Smooth muscle cell (in vitro differentiated cells): ENCODE measurements around the gene ZDHHC14. TPM values are rescaled to one million over a fixed set of nuclear protein-coding genes. Genes with fewer than 3 reads are reported as not detected.

Source experiments
- DNase-seq: peaks from one replicate; lab custom pipeline; 2025; ENCODE audit not compliant: unreplicated experiment; lab: John Stamatoyannopoulos, UW
- H2AFZ ChIP-seq: fragments of 200-600 bp; sonication (generic); 2 replicates; pipeline ENCODE4 v1.6.0; 2016; ENCODE audit warnings: antibody characterized with exemption, low read depth, mild to moderate bottlenecking
- H3F3A ChIP-seq: fragments of 200-600 bp; sonication (generic); 2 replicates; pipeline ENCODE4 v1.6.0; 2017; ENCODE audit warnings: antibody characterized with exemption, low read depth
- H3K27ac ChIP-seq: fragments of 200-600 bp; sonication (generic); 2 replicates; pipeline ENCODE4 v1.5.1; 2016; ENCODE audit warnings: low read depth, mild to moderate bottlenecking
- H3K27me3 ChIP-seq: fragments of 200-600 bp; sonication (generic); 2 replicates; pipeline ENCODE4 v1.6.1; 2016; ENCODE audit warnings: low read depth, mild to moderate bottlenecking
- H3K36me3 ChIP-seq: fragments of 200-600 bp; sonication (generic); 2 replicates; pipeline ENCODE4 v1.5.1; 2016; ENCODE audit warnings: low read depth
- H3K4me1 ChIP-seq: fragments of 200-600 bp; sonication (generic); 2 replicates; pipeline ENCODE4 v1.5.1; 2016; ENCODE audit warnings: low read depth
- H3K4me2 ChIP-seq: fragments of 200-600 bp; sonication (generic); 2 replicates; pipeline ENCODE4 v1.6.0; 2016; ENCODE audit warnings: mild to moderate bottlenecking
- H3K4me3 ChIP-seq: fragments of 200-600 bp; sonication (generic); 2 replicates; pipeline ENCODE4 v1.5.1; 2016; ENCODE audit warnings: mild to moderate bottlenecking
- H3K79me2 ChIP-seq: fragments of 200-600 bp; sonication (generic); 2 replicates; pipeline ENCODE4 v1.6.0; 2016; ENCODE audit warnings: low read depth, mild to moderate bottlenecking
- H3K9ac ChIP-seq: fragments of 200-600 bp; sonication (generic); 2 replicates; pipeline ENCODE4 v1.6.0; 2016; ENCODE audit warnings: low read depth
- H3K9me3 ChIP-seq: fragments of 200-600 bp; sonication (generic); replicated peaks from 2 replicates; pipeline ENCODE4 v1.5.1; 2016; ENCODE audit warnings: low read depth
- H4K20me1 ChIP-seq: fragments of 200-600 bp; sonication (generic); 2 replicates; pipeline ENCODE4 v1.6.0; 2016; ENCODE audit warnings: low read depth
- CTCF ChIP-seq: fragments of 200-600 bp; sonication (generic); IDR thresholded peaks from 2 replicates; pipeline ENCODE4 v1.5.1; 2017; ENCODE audit warnings: borderline replicate concordance, mild to moderate bottlenecking, antibody characterized with exemption; ENCODE audit not compliant: insufficient read depth, poor library complexity, severe bottlenecking
- WGBS: methylation state at CpG from one replicate; pipeline ENCODE4 v1.1.7; 2016; ENCODE audit warnings: low lambda C conversion rate; 5-methylcytosine and 5-hydroxymethylcytosine counted together
- polyA plus RNA-seq: library from polyadenylated mRNA; unstranded; fragments of >200 nt; fragmentation: Nextera tagmentation; extraction: Ambion mirVana; gene quantifications from 2 replicates; pipeline ENCODE4 v1.2.1, GENCODE V29; 2016
- total RNA-seq: library from RNA; depleted of rRNA; stranded (reverse); fragments of >200 nt; gene quantifications from 2 replicates; pipeline ENCODE4 v1.2.3, GENCODE V29; 2014

Gene ZDHHC14
- total and polyA plus RNA-seq, 2 experiments from 2014 or later = 1.3 to 1.6 TPM

- DNase-seq = no peak
These were observed 53.5 kb downstream of the ZDHHC14 start for GRCh38 chr6:157434349-157435033.

GRCh38 chr6:157436219-157436943, 55.4 kb downstream of the ZDHHC14 start:
- no peaks in the 10 kb centered on the region for H3K27me3 ChIP-seq
- no peaks in the 10 kb centered on the region for H3K9me3 ChIP-seq
- no peak for TF ChIP-seq CTCF
- no peak for DNase-seq
- no peaks in the 10 kb centered on the region for H3K4me1 ChIP-seq
- no peak overlapping the region for H3K4me3 ChIP-seq
- H3F3A ChIP-seq = no peaks in the 10 kb centered on the region
- WGBS = 91% methylated on average over 13 of the region's 13 CpGs
- H3K4me2 ChIP-seq = no peak overlapping the region
- no peaks in the 10 kb centered on the region for H3K36me3 ChIP-seq
- H3K9ac ChIP-seq = no peak overlapping the region
- no peak overlapping the region for H3K27ac ChIP-seq
- H2AFZ ChIP-seq = no peak overlapping the region
- H4K20me1 ChIP-seq = no peaks in the 10 kb centered on the region
- no peaks in the 10 kb centered on the region for H3K79me2 ChIP-seq

More at GRCh38 chr6:157434349-157435033, 53.5 kb downstream of the ZDHHC14 start:
- no peaks in the 10 kb centered on the region for H3K4me1 ChIP-seq
- H2AFZ ChIP-seq = no peak overlapping the region
- no peak overlapping the region for H3K4me3 ChIP-seq
- no peaks in the 10 kb centered on the region for H3K9me3 ChIP-seq
- no peaks in the 10 kb centered on the region for H3K27me3 ChIP-seq
- no peaks in the 10 kb centered on the region for H3F3A ChIP-seq
- WGBS = 86% methylated on average over 13 of the region's 13 CpGs
- TF ChIP-seq CTCF = no peak
- H3K79me2 ChIP-seq = no peaks in the 10 kb centered on the region
- no peak overlapping the region for H3K4me2 ChIP-seq
- no peak overlapping the region for H3K9ac ChIP-seq
- H3K36me3 ChIP-seq = no peaks in the 10 kb centered on the region
- H4K20me1 ChIP-seq = no peaks in the 10 kb centered on the region
- H3K27ac ChIP-seq = no peak overlapping the region

GRCh38 chr6:157436944-157437336, 56.0 kb downstream of the ZDHHC14 start:
- no peak overlapping the region for H3K4me2 ChIP-seq
- no peak overlapping the region for H3K27ac ChIP-seq
- no peak overlapping the region for H3K9ac ChIP-seq
- H3K79me2 ChIP-seq = no peaks in the 10 kb centered on the region
- no peak overlapping the region for H2AFZ ChIP-seq
- no peak overlapping the region for H3K4me3 ChIP-seq
- WGBS = 90% methylated on average over 4 of the region's 4 CpGs
- H3F3A ChIP-seq = no peaks in the 10 kb centered on the region
- no peaks in the 10 kb centered on the region for H4K20me1 ChIP-seq
- H3K9me3 ChIP-seq = no peaks in the 10 kb centered on the region
- no peak for DNase-seq
- no peaks in the 10 kb centered on the region for H3K36me3 ChIP-seq
- H3K27me3 ChIP-seq = no peaks in the 10 kb centered on the region
- no peaks in the 10 kb centered on the region for H3K4me1 ChIP-seq
- no peak for TF ChIP-seq CTCF

- WGBS = 91% methylated on average over 6 of the region's 6 CpGs
- Histone ChIP-seq H3K27ac (no peak overlapping the region), H3K4me1 (no peaks in the 10 kb centered on the region), H4K20me1 (no peaks in the 10 kb centered on the region), H3K36me3 (no peaks in the 10 kb centered on the region), H3K9me3 (no peaks in the 10 kb centered on the region), H3K27me3 (no peaks in the 10 kb centered on the region), H3K4me2 (no peak overlapping the region), H3K79me2 (no peaks in the 10 kb centered on the region), H3K4me3 (no peak overlapping the region), H3F3A (no peaks in the 10 kb centered on the region), H3K9ac (no peak overlapping the region), H2AFZ (no peak overlapping the region)
- no peak for DNase-seq
- TF ChIP-seq CTCF = no peak
These were observed 57.7 kb downstream of the ZDHHC14 start for GRCh38 chr6:157438611-157439111.
